GM19455 (cell line): ENCODE results near the gene CCNL2.

Experiments
- ATAC-seq: cut with Tn5 transposase; IDR thresholded peaks from one replicate; pipeline ENCODE4 v1.9.1; 2021; ENCODE audit not compliant: unreplicated experiment

CCNL2 gene

DNA sequence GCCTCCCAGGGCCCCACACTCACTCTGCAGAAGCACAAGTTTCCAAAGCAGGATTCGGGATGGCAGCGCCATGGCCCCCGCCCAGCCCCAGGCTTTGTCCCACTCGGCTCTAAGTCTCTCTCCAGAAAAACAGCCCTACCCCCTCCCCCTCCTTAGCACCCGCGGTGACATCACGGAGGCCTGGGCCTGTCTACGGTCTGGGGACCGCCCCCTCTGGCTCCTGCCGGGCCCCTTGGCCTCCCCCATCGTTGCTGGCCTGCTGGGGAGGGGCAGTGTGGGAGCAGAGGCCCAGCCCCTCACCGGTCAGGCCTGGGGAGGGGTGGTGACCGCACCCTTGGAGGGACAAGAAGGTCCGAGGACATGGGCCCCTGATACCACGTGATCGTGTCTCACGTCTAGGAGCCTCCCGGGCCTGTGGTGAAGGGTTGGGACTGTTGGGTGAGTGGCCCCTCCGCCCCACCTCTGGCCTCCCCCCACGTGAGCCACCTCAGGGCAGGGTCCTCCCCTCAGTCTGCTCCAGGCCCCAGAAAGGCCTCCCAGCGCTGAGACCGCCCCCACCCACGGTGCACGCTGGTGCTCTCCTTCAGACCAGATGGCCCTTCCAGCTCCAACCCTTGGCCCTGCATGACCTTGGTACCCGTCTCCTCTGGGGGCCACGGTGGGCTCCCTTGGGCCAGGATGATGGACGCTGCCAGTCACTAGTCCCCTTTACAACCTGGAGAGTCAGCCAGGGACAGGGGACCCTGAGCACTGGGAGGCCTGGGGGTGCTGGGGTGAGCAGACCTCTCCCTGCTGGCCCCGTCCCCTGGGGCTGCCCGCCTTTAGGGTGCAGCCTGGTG lies 40.5 kb downstream of the CCNL2 start, which contains the start of gene MXRA8:
Gene MXRA8, minus strand, starts transcription at position 123 of the 839 bp plus-strand sequence. Its CDS starts 51 bp downstream, at position 72.
- ATAC-seq, result no peak

- no peak for ATAC-seq
These were observed 41.2 kb downstream of the CCNL2 start for GRCh38 chr1:1357871-1358432.

DNA sequence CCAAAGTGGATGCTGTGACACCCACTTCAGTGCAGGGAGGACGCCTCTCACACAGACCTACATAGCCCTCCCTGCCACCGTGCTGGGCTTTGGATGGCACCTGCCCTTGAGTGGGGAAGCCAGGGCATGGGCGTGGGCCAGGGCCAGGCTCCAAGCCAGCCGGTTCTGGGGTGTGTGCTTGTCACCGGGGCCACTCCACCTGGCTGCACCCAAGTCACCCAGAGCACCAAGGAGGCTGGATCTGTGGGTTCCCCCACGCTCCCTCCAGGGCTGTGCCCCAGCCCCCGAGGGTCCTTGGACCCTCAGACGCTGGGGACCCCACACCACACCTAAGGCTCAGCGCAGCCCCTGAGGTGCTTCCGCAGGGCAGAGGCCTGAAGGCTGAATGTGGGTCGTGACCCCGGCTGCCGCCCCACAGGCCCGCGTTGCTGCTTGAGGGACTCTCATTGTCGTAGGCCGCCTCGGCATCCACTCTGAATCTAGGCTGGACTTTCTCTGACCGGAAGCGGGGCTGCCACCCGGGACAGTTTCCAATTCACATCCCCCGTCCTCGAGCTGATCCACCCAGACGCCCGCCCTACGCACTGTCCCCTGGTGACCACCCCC lies 42.2 kb downstream of the CCNL2 start:
- no peak for ATAC-seq

DNA sequence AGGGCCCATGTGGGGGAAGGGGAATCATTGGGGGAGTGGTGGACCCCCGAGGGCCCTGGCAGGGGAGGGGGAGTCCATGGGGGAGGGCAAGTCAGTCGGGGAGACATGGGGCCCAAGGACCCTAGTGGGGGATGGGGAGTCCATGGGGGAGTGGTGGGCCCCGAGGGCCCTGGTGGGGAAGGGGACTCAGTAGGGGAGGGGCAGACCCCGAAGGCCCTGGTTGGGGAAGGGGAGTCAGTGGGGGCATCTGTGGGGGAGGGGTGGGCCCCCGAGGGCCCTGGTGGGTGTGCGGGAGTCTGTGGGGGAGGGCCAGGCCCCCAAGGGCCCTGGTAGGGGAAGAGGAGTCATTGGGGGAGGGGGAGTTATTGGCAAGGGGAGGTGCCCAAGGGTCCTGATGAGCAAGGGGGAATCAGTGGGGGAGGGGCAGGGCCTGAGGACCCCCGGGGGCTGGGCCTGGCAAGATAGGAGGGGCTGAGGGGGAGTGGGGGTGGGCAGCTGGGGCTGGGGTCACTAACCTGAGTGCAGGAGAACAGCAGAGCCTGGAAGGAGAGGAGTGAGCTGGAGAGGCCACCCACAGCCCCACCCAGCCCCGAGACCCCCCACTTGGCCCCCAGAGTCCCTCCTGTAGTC lies 42.9 kb downstream of the CCNL2 start:
- no peak for ATAC-seq

- no peak for ATAC-seq
These were observed 43.7 kb downstream of the CCNL2 start for GRCh38 chr1:1355416-1355815.

GRCh38 chr1:1354271-1355247 lies 44.6 kb downstream of the CCNL2 start:
- ATAC-seq, result no peak

GRCh38 chr1:1353389-1354151 lies 45.6 kb downstream of the CCNL2 start:
- ATAC-seq, result no peak

DNA sequence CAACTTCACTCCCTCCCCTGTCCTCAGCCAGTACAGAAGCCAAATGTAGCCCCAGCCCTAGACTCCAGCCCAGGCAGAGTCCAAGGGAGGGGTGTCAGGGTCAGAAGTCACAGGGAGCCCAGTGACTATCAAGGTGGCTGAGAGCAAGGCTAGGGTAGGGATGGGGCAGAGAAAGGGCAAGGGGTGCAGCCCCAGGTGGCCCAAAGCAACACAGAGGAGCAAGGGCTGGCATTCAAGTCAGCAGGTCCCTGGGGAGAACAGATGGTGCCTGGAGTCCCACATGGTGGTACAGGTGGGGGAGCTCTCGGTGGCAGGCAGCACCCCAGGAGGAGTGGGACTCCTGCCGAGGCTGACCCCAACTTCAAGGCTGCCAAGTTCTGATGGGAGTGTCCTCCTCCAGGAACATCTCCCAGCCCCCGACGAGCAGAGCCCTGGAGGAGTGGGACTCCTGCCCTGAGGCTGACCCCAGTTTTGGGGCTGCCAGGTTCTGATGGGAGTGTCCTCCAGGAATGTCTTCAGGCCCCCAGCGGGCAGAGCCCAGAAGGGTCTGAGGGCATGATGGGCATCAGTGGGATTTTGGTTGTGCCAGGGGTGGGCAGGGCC lies 46.2 kb downstream of the CCNL2 start:
- no peak for ATAC-seq

GRCh38 chr1:1351511-1352427 lies 47.4 kb downstream of the CCNL2 start:
- no peak for ATAC-seq

GRCh38 chr1:1349256-1350012 lies 49.7 kb downstream of the CCNL2 start, which contains the start of gene DVL1:
DVL1 (minus strand) TSS chr1:1349418; CDS start chr1:1349065, 353 bp downstream.
- ATAC-seq, result peak; percentile 55

DNA sequence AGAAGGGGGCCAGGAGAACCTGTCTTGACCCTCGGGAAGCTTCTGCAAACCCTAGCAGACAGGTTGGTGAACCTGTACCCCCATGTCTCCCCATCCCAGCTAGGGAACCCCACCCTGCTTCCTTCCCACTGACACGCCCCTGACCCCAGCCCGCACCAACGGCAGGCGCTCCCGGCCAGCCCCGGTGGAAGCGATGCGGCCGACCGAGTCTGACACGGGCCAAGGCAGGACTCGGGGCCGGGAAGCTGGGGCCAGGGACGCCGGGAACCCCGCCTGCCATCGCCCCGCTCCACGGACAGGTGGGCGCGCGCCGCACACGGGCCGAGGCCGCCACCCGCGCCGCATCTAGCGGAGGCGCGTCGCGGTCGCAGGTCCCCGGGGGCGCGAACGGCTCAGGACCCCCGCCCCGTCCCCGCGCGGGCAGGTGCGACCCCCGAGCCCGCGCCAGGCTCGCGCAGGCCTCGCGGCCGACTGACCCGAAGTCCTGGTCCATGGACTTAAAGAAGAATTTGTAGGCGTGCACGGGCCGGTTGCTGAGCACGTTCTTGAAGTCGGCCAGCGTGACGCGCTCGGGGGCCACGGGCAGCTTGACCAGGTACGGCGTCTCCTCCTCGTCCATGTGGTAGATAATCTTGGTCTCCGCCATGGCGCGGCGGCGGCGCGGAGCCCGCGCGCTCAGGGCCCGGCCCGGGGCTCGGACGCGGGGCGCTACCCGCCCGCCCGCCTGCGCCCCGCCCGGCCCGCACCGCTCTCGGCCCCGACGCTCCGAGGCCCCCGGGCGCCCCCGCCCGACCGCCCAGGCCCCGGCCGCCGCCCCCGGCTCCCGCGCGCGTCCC lies 50.5 kb downstream of the CCNL2 start:
- ATAC-seq, result peak; percentile 21

DNA sequence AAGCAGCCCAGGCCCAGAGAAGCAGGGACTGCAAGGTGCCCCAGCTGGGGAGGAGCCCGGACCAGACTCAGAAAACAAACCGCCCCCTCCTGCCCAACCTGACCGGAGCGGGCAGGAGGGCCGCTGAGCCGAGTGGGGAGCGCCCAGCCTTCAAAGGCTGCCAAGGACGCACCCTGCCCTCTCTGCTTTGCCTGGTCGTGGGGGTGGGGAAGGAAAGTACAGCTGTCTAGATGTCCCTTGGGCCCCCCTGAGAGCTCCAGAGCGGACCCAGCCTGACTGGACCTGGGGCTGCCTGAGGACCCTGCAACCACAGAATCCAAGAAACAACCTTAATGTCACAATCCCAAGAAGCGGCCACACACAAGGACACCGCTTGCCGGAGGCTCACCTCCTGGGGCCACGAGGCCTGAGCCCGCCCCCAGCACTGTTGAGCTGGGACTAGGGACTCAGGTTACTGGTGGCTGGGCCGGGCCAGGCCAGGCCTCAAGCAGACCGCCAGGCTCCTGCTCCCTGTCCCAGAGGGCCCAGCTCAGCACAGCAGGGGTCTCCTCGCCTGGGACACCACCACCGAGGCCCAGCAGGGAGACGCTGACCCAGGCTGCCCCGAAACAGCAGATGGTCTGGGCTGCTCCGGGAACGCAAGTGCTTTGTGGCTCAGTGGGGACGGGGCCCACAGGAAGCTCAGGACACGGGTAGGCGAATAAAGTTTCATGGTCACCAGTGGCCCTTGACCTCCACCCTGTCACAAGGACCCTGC lies 51.3 kb downstream of the CCNL2 start:
- no peak for ATAC-seq

DNA sequence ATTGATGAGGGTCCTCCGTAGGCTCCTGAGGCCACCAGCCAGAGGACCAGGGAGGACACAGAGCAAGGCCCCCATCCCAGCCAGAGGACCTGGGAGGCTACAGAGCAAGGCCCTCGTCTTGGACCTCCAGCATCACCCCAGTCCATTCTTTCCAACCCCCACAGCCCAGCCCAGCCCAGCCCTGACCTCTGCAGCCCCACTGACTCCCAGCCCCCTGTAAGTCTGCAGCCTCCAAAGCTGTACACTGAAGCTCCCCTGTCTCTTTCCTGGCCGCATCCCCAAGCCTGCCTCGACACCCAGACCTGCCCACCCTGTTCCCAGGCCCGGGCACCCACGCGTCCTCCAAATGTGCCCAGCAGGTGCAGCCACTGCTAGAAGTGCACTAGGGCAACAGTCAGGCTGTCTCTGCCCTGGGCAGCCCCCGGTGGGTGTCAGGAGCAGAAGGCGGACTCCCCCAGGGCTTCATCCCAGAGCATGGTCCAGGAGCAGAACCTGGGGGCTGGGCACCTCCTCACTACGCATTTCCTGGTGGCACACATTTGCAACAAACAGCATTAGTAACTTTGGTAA lies 52.0 kb downstream of the CCNL2 start:
- ATAC-seq, result no peak

DNA sequence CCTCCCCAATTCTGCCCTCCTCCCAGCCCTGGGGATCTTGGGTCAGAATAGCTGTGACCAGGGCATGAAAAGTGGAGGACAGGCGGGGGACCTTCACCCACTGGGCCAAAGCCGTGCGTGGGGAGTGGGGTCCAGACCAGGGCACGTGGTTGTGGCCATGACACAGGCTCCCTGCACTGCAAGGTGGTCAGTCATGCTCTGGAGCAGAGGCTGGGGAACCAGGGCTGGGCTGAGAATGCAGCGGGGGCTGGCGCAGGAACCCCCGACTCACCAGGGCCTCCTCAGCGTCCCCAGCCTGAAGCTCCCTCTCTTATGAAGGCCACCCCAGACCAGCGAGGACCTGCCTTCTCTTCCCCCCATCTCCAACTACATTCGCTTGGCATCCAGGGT lies 52.6 kb downstream of the CCNL2 start:
- ATAC-seq, result no peak

- ATAC-seq, result no peak
These were observed 53.2 kb downstream of the CCNL2 start for GRCh38 chr1:1345860-1346500.
